Loucy (cell line): Measurements from ENCODE around the gene CFHR1.

ENCODE experiments used
- EZH2phosphoT487 ChIP-seq: fragments of 200-600 bp; IDR thresholded peaks from 2 replicates; pipeline ENCODE4 v1.6.1; 2018; ENCODE audit warnings: antibody characterized with exemption, mild to moderate bottlenecking, moderate library complexity, borderline replicate concordance
- TF ChIP-seq, protein P1 (sequence below): fragments of 200-600 bp; sonication (generic); conservative IDR thresholded peaks from 2 replicates; pipeline ENCODE4 v1.5.1; 2014; ENCODE audit warnings: mild to moderate bottlenecking, antibody characterized with exemption, low read length

DNA sequence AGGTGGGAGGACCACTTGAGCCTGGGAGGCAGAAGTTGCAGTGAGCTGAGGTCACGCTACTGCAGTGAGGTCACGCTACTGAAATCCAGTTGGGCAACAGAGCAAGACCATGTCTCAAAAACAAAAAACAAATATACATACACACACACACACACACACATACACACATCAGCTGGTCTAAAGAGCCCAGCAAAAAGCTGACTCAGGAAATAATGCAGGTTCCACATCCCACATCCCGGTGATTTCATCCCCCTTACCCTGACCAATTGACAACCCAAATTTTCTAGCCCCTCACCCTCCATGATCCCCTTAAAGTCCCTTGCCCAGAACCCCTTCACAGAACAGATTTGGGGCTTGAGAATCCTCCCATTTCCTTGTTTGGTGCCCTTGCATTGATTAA lies 56.4 kb downstream of the CFHR1 start:
- TF ChIP-seq EZH2phosphoT487, result no peak
- TF ChIP-seq, protein P1, sequence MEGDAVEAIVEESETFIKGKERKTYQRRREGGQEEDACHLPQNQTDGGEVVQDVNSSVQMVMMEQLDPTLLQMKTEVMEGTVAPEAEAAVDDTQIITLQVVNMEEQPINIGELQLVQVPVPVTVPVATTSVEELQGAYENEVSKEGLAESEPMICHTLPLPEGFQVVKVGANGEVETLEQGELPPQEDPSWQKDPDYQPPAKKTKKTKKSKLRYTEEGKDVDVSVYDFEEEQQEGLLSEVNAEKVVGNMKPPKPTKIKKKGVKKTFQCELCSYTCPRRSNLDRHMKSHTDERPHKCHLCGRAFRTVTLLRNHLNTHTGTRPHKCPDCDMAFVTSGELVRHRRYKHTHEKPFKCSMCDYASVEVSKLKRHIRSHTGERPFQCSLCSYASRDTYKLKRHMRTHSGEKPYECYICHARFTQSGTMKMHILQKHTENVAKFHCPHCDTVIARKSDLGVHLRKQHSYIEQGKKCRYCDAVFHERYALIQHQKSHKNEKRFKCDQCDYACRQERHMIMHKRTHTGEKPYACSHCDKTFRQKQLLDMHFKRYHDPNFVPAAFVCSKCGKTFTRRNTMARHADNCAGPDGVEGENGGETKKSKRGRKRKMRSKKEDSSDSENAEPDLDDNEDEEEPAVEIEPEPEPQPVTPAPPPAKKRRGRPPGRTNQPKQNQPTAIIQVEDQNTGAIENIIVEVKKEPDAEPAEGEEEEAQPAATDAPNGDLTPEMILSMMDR, result no peak
